HG02970 (cell line): Measurements from ENCODE around the gene ZNF335.
"Not testable (repeated sequence)": the region's sequence is repeated elsewhere in the genome, so short reads cannot be mapped to it uniquely, and the experiment has no call there.

ENCODE experiments used
- ATAC-seq: cut with Tn5 transposase; IDR thresholded peaks from one replicate; pipeline ENCODE4 v1.9.1; 2021; ENCODE audit warnings: mild to moderate bottlenecking, moderate library complexity, moderate number of reproducible peaks; ENCODE audit not compliant: unreplicated experiment, low FRiP score

The ZNF335 gene

GRCh38 chr20:45934586-45935415 lies 37.2 kb downstream of the ZNF335 start, which contains the start of gene PCIF1:
Gene PCIF1, plus strand, starts transcription at chr20:45934683. Its CDS starts 4,317 bp downstream, at chr20:45939000.
- ATAC-seq, result peak; percentile 76

DNA sequence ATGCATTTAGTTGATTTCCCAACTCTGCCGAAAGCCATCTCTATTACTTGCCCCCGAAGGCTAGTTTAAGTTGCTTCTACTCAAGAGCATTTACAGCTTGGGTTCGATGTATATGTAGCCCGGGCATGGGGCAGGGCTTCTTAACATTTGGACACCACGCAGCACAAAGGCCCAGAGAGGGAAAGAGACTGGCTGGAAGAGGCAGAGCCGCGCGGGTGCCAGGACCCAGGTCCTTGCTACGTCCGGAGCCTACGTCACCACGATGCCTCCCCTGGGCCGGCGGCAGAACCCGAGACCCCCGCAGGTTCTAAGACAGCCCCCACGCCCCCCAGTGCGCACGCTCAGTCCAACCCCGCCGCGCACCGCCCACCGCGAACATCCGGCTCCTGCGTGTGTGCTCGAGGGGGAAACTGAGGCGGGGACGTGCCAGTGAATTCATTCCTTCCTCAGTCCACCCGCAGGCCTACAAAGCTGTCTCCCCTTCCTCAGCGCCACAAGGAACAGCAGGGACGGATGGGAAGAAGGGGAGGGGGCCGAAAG lies 37.9 kb downstream of the ZNF335 start:
- peak; percentile 13 for ATAC-seq

- no peak for ATAC-seq
Observed at GRCh38 chr20:45933266-45934045, 38.5 kb downstream of the ZNF335 start.

- ATAC-seq, result not testable (repeated sequence)
Observed at GRCh38 chr20:45931680-45932079, 40.3 kb downstream of the ZNF335 start.

DNA sequence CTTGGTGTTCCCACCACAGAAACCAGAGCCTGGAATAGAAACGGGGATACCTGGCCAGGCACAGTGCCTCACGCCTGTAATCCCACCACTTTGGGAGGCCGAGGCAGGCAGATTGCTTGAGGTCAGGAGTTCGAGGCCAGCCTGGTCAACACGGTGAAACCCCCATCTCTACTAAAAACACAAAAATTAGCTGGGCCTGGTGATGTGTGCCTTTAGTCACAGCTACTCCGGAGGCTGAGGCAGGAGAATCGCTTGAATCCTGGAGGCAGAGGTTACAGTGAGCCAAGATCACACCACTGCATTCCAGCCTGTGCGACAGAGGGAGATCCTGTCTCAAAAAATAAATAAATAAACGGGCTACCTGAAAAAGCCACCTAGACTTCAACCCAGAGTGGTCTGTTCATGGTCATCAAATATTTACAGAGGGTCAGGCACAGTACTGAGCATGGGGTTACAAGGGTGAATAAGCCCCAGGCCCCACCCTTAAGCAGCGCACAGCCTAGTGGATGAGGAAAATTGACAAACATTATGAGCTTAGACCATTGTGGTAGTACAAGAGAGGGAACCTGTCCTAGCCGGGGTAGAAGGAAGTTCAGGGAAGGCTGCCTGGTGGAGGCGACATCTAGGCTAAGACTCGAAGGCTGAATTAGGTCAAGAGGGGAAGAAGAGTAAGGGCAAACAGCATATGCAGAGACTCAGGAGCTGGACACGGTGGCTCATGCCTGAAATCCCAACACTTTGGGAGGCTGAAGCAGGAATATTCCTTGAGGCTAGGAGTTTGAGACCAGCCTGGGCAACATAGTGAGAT lies 44.7 kb downstream of the ZNF335 start:
- ATAC-seq, result no peak

GRCh38 chr20:45926731-45927070 lies 45.3 kb downstream of the ZNF335 start:
- ATAC-seq, result no peak

DNA sequence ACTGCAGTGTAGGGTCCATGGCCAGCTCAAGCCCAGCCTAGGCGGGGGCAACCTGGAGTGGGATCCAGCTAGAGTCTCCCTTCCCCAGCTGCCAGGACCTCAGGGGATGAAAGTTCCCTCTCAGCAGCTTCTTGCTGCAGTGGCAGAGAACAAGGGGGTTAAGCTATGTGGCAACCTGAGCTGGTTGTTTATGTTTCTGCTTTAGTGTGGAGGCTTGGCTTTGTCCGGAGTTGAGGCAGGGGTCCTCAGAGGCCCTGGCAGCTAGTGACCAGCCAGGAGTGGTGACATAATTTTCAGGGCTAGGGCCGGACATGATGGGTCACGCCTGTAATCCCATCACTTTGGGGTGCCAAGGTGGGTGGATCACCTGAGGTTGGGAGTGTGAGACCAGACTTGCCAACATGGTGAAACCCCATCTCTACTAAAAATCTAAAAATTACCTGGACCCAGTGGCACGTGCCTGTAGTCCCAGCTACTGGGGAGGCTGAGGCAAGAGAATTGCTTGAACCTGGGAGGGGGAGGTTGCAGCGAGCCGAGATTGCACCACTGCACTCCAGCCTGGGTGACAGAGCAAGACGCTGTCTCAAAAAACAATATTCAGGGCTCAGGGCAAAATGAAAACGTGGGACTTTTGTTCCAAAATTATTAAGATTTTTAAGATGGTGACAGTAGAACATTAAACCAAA lies 46.0 kb downstream of the ZNF335 start:
- no peak for ATAC-seq

- no peak for ATAC-seq
Observed at GRCh38 chr20:45924391-45925261, 47.4 kb downstream of the ZNF335 start.

DNA sequence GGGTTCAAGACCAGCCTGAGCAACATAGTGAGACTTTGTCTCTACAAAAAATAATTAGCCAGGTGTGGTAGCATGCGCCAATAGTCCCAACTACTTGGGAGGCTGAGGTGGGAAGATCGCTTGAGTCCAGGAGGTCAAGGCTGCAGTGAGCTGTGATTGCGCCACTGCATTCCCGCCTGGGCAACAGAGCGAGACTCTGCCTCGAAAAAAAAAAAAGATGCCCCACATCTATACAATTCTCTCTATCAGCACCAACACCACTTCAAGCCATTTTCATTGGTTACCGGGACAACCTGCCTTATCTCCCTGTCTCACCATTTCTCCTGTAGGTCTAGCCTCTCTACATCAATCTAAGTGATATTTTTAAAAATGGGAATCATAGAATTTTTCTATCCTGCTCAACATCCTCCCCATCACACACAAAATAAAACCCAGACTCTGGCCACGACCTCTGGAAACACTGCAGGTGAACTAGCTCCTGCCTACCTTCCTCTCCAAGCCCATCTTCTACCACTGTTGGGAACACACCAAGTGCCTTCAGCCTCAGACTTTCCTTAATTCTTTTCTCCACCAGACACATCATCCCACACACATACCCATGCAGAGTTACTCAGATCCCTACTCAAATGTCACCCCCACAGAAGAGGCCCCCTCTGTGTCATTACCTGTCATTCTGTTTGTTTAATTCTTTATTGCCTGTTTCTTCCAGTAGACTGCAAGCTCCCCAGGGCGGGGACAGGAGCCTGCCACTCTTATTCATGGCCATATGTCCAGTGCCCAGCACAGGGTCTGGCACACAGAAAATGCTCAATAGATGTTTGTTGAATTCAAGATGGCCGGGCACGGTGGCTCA lies 50.4 kb downstream of the ZNF335 start:
- ATAC-seq, result no peak

- ATAC-seq, result no peak
Observed at GRCh38 chr20:45920462-45921336, 51.3 kb downstream of the ZNF335 start.

GRCh38 chr20:45919542-45920399 lies 52.2 kb downstream of the ZNF335 start:
- no peak for ATAC-seq

GRCh38 chr20:45918779-45919537 lies 53.0 kb downstream of the ZNF335 start:
- ATAC-seq, result no peak

GRCh38 chr20:45918182-45918737 lies 53.7 kb downstream of the ZNF335 start:
- no peak for ATAC-seq

DNA sequence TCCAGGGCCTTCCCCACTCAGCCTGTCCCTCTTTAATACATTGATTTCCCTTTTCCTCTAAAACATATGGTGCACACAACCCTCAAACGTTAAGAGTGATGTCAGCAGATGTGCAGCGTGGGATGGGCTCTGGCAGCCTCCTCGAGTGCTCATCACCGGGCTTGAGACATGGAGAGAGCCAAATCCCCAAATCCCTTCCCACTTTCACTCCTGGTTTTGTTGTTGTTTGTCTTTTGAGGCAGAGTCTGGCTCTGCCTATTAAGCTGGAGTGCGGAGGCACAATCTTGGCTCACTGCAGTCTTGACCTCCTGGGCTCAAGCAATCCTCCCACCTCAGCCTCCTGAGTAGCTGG lies 54.2 kb downstream of the ZNF335 start:
- no peak for ATAC-seq

- no peak for ATAC-seq
Observed at GRCh38 chr20:45913116-45913515, 58.9 kb downstream of the ZNF335 start.
